Erythroblast (primary cell): ENCODE measurements around the gene SUSD1.

ENCODE experiments used
- GATA1 ChIP-seq: IDR thresholded peaks from 2 replicates; pipeline ENCODE4 v1.6.1; 2011; ENCODE audit warnings: low read depth, mild to moderate bottlenecking, control low read depth, low read length, moderate library complexity
- POLR2A ChIP-seq: IDR thresholded peaks from 2 replicates; pipeline ENCODE4 v1.6.1; 2011; ENCODE audit warnings: mild to moderate bottlenecking, low read length

DNA sequence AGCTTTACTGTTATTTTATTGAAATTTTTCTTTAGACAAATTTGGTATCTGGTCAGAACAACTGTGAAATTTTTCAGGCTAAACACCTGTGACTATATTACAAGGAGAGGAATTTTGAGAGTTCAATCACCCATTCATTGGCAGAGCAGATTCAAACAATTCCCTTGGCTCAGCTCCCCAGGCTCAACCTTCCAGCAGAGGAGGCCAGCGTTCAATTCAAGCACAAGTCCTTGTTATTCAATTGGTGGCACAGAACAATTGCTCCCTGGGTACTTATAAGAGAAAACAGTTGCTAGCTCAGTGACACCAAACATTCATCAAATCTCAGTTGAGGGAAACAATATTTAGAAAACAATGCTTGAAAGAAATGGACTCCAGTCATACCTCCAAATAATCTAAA is 83.3 kb downstream of the SUSD1 start:
- TF ChIP-seq POLR2A: no peak
- no peak for TF ChIP-seq GATA1
